DMS53 treated with DMSO at 0.1 percent for 48 hours (cell line): ENCODE data around the gene SPATA9.
A peak's percentile ranks its signal among the peaks of the same experiment; 100 is the strongest.

Source experiments
- DNase-seq: peaks from one replicate; lab custom pipeline; 2025; ENCODE audit not compliant: unreplicated experiment; lab: John Stamatoyannopoulos, UW

Gene SPATA9

GRCh38 chr5:95682891-95683290 lies at the start of gene SPATA9:
TSS of gene SPATA9 (minus strand) at chr5:95682991. CDS start at chr5:95682854, 137 bp downstream.
- DNase-seq = no peak

GRCh38 chr5:95731571-95732554 lies 49.1 kb upstream of the SPATA9 start:
- DNase-seq = peak; percentile 14

GRCh38 chr5:95730730-95731570 lies 48.2 kb upstream of the SPATA9 start, which contains the start of gene RHOBTB3:
TSS of gene RHOBTB3 (plus strand) at chr5:95731336. CDS start at chr5:95731683, 347 bp downstream.
- peak; percentile 89 for DNase-seq

GRCh38 chr5:95730011-95730700 lies 47.4 kb upstream of the SPATA9 start:
- DNase-seq = peak; percentile 28

GRCh38 chr5:95729115-95730010 lies 46.6 kb upstream of the SPATA9 start:
- peak; percentile 13 for DNase-seq

- DNase-seq = no peak
Measured at GRCh38 chr5:95728494-95729114, 45.8 kb upstream of the SPATA9 start.

- peak; percentile 97 for DNase-seq
Measured at GRCh38 chr5:95727764-95728191, 45.0 kb upstream of the SPATA9 start.

GRCh38 chr5:95726811-95727763 lies 44.3 kb upstream of the SPATA9 start:
- DNase-seq = no peak

- DNase-seq = no peak
Measured at GRCh38 chr5:95725937-95726810, 43.4 kb upstream of the SPATA9 start.

GRCh38 chr5:95725071-95725820 lies 42.5 kb upstream of the SPATA9 start:
- DNase-seq = no peak

- DNase-seq = no peak
Measured at GRCh38 chr5:95723632-95724369, 41.0 kb upstream of the SPATA9 start.

- no peak for DNase-seq
Measured at GRCh38 chr5:95721582-95722295, 38.9 kb upstream of the SPATA9 start.

- no peak for DNase-seq
Measured at GRCh38 chr5:95720094-95720786, 37.4 kb upstream of the SPATA9 start.

- no peak for DNase-seq
Measured at GRCh38 chr5:95718738-95719137, 35.9 kb upstream of the SPATA9 start.

GRCh38 chr5:95718203-95718602 lies 35.4 kb upstream of the SPATA9 start:
- no peak for DNase-seq
